Small intestine (tissue), 7 donors: ENCODE results near the gene PDZD8. TPM values are rescaled to one million over a fixed set of nuclear protein-coding genes. Genes with fewer than 3 reads are reported as not detected.
"Not testable (repeated sequence)": the region's sequence is repeated elsewhere in the genome, so short reads cannot be mapped to it uniquely, and the experiment has no call there.

Source experiments
- DNase-seq, 2 donors: peaks; one replicate each; pipeline versions ENCODE4 v3.0.0 to v3.0.0-alpha.2; 2013
- FAIRE-seq: peaks from 2 replicates; lab custom pipeline; 2012; peaks lifted over from hg19 to GRCh38; lab: Jason Lieb, UNC
- H3K27ac ChIP-seq, 3 donors: one replicate each; pipeline ENCODE4 v1.5.1; 2013; ENCODE audit warnings: low read length in 2 of 3, mild to moderate bottlenecking in 2 of 3, control low read depth in 1 of 3, inconsistent platforms in 1 of 3, low read depth in 1 of 3, moderate library complexity in 1 of 3
- H3K27me3 ChIP-seq, 3 donors: one replicate each; pipeline ENCODE4 v1.6.1; 2013; ENCODE audit warnings: low read length in 3 of 3, inconsistent platforms in 1 of 3; ENCODE audit not compliant: control insufficient read depth in 3 of 3, insufficient read depth in 3 of 3
- H3K36me3 ChIP-seq, 3 donors: one replicate each; pipeline ENCODE4 v1.6.1; 2013; ENCODE audit warnings: low read length in 3 of 3, inconsistent platforms in 1 of 3, low read depth in 1 of 3, mild to moderate bottlenecking in 1 of 3, moderate library complexity in 1 of 3; ENCODE audit not compliant: control insufficient read depth in 3 of 3, insufficient read depth in 2 of 3
- H3K4me1 ChIP-seq, 3 donors: one replicate each; pipeline ENCODE4 v1.6.1; 2013; ENCODE audit warnings: low read length in 2 of 3, inconsistent platforms in 1 of 3, low read depth in 1 of 3, mild to moderate bottlenecking in 1 of 3, moderate library complexity in 1 of 3; ENCODE audit not compliant: control insufficient read depth in 3 of 3, insufficient read depth in 2 of 3
- H3K4me3 ChIP-seq, 3 donors: one replicate each; pipeline ENCODE4 v1.5.1; 2013; ENCODE audit warnings: low read length in 3 of 3, control low read depth in 1 of 3, inconsistent platforms in 1 of 3, low read depth in 1 of 3, mild to moderate bottlenecking in 1 of 3, moderate library complexity in 1 of 3
- H3K9me3 ChIP-seq, 2 donors: one replicate each; pipeline ENCODE4 v1.6.1; 2013; ENCODE audit warnings: low read depth in 1 of 2, low read length in 1 of 2; ENCODE audit not compliant: control insufficient read depth in 2 of 2, insufficient read depth in 1 of 2
- WGBS, 3 donors: extraction: QIAGEN DNeasy Blood & Tissue Kit; methylation state at CpG; one replicate each; pipeline ENCODE4 v1.1.7; 2013; 5-methylcytosine and 5-hydroxymethylcytosine counted together
- polyA plus RNA-seq, 4 donors: library from polyadenylated mRNA; stranded (reverse) in 3 of 4; unstranded in 1 of 4; fragments of 200-250 nt in 3 of 4; fragments of 120-200 nt in 1 of 4; gene quantifications; one replicate each; pipeline versions ENCODE4 v1.2.1 to v1.2.3, GENCODE V29; 2013
- donor health status: healthy with polysubstance abuse.
- donor health status: control.
- donor health status: control.
- donor health status: Bipolar disorder and iron deficiency.
- donor health status: healthy.

The PDZD8 gene
- polyA plus RNA-seq, 4 donors, result 5.8 to 37.8 (median 12.9) TPM

DNA sequence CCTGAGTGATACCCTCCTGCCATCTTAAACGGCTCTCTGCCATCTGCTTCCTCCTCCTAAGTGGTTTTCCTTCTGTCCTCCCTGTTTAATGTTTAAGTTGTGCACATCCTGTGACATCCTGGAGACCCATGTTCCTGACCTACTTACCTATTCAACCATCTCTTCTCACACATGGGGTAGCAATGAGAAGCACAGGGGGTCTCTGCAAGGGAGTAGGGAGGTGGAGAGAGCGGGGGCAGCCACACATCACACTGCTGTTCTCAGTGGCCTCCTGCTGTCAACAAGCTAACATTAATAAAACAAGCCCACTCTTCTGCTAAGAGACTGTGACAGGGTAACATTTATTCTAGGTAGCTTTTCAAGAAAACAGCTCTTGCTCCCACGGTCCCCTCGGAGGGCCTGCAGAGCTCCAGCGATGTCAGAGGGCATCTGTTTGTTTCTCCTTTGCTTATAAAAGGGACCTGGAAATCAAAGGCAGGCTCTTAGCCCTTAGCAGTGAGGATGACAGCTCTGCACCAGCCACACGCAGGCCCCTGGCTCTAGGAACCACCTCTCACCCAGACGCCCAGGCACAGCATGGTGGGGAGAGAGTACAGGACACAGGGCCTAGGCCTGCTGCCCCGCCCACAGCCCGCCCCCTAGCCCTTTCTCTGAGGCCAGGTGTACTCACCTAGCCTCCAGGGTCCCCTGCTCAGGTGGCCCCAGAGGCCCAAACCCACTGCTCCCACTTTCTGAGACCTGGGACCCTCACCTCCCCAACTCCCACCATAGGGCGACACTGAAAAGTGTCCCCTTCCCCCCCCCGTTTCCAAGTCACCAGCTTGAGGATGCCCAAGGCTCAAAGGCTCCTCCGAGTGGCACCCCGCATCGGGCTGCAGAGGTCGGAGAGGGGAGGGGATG, 135.3 kb downstream of the PDZD8 start:
- FAIRE-seq, result no peak
- WGBS, 3 donors, result 52 to 68% (median 54%) methylated on average over 14 to 15 of the region's 15 CpGs

DNA sequence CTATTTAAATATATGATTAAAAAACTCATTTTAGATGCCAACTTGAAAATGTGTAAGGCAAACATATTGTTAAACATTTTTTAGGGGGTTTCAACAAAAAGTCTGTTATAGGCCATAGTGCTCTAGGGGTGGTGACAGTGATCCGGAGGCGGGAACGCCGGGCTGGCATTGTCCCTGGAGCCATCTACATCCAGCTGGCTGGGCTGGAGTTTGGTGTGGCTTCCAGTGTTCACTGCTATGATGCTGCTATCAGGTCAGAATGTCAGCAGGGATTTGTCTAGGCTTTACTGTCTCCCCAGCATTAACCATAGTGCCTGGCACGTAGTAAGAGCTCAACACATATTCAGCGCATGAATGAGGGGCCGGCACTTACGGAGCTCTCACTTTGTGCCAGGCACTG, 136.2 kb downstream of the PDZD8 start:
- FAIRE-seq (no peak), DNase-seq (no peak)
- peaks cover 6 to 61% (median 20%) of the 10 kb centered on the region in 3 donors for H3K27me3 ChIP-seq
- no peaks in the 10 kb centered on the region for H3K4me1 ChIP-seq
- no peaks in the 10 kb centered on the region for H3K36me3 ChIP-seq
- WGBS, 3 donors, result 68 to 89% (median 86%) methylated on average over 8 of the region's 8 CpGs
- no peaks in the 10 kb centered on the region for H3K9me3 ChIP-seq
- no peak overlapping the region for H3K27ac ChIP-seq
- no peak overlapping the region for H3K4me3 ChIP-seq

More for the DNA sequence above, 135.3 kb downstream of the PDZD8 start:
- Histone ChIP-seq H3K27ac (no peak overlapping the region), H3K9me3 (no peaks in the 10 kb centered on the region), H3K36me3 (no peaks in the 10 kb centered on the region), H3K27me3 (peaks cover 6 to 68% (median 20%) of the 10 kb centered on the region in 3 donors), H3K4me3 (no peak overlapping the region), H3K4me1 (no peaks in the 10 kb centered on the region)
- no peak for DNase-seq

DNA sequence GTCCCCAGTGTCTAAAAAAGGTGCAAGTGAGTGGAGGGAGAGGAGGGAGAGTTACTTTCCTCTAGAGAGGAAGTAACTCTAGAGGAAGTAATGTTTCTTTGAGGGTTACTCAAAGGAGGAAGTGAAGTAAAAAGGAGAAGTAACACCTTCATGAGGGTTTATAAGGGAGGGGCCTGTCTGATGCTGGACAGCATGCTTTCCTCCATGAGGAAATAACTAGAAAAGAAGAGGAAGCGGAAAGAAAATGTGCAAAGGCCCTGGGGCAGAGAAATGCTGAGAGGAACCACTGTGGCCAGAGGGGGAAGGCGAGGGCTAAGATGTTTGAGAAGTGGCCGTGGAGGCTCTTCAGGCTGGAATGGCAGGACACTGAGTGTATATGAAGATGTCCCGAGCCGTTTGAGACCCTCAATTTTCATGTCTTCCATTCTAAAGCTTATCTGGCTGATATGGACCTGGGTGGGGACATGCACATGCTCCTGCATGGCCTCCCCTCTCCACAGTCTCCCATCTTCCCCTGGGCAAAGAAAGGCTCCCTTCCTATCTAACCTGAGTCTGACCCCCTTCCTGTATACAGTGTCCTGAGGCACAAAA, 137.7 kb downstream of the PDZD8 start:
- H3K27me3 ChIP-seq, result peaks cover 6 to 54% (median 20%) of the 10 kb centered on the region in 3 donors
- no peaks in the 10 kb centered on the region for H3K36me3 ChIP-seq
- no peaks in the 10 kb centered on the region for H3K4me1 ChIP-seq
- DNase-seq (no peak), FAIRE-seq (no peak)
- no peak overlapping the region for H3K4me3 ChIP-seq
- no peaks in the 10 kb centered on the region for H3K9me3 ChIP-seq
- no peak overlapping the region for H3K27ac ChIP-seq
- 86 to 89% (median 87%) methylated on average over 5 of the region's 5 CpGs for WGBS, 3 donors

GRCh38 chr10:117230107-117230506, 145.1 kb downstream of the PDZD8 start:
- not testable (repeated sequence) for H3K27ac ChIP-seq, DNase-seq, H3K4me3 ChIP-seq, H3K9me3 ChIP-seq, FAIRE-seq, H3K4me1 ChIP-seq, H3K36me3 ChIP-seq
- 88 to 94% (median 88%) methylated on average over 4 of the region's 4 CpGs for WGBS, 3 donors
- H3K27me3 ChIP-seq, result peaks cover 0 to 41% (median 5%) of the 10 kb centered on the region in 3 donors

GRCh38 chr10:117228210-117228609, 147.0 kb downstream of the PDZD8 start:
- no peak for DNase-seq
- Histone ChIP-seq H3K27me3 (peaks cover 0 to 37% (median 4%) of the 10 kb centered on the region in 3 donors), H3K27ac (no peak overlapping the region), H3K9me3 (peaks cover 0 to 6% of the 10 kb centered on the region in 2 donors), H3K4me1 (no peaks in the 10 kb centered on the region), H3K4me3 (no peak overlapping the region), H3K36me3 (no peaks in the 10 kb centered on the region)
- FAIRE-seq, result no peak

Other genes with a start within 250 kb of the PDZD8 start
- gene VAX1, start 237.2 kb downstream of the PDZD8 start, polyA plus RNA-seq, result not detected
- not detected for gene KCNK18, start 178.0 kb downstream of the PDZD8 start, polyA plus RNA-seq
- under 1 TPM; 0.22 to 0.57 (median 0.33) TPM for gene SLC18A2, start 134.3 kb downstream of the PDZD8 start, polyA plus RNA-seq
- gene EMX2, start 167.3 kb upstream of the PDZD8 start, polyA plus RNA-seq, result under 1 TPM in 3 of 4 donors, not detected in 1; 0.01 to 0.45 (median 0.04) TPM